Anterior cingulate cortex (tissue), 58 donors: ENCODE results near the gene MAP4K5.

Experiments used
- DNase-seq, 58 donors: peaks; one replicate each; lab custom pipeline; 2025; lab: John Stamatoyannopoulos, UW

Gene MAP4K5

GRCh38 chr14:50377550-50378085 lies 154.8 kb downstream of the MAP4K5 start:
- no peak for DNase-seq

DNA sequence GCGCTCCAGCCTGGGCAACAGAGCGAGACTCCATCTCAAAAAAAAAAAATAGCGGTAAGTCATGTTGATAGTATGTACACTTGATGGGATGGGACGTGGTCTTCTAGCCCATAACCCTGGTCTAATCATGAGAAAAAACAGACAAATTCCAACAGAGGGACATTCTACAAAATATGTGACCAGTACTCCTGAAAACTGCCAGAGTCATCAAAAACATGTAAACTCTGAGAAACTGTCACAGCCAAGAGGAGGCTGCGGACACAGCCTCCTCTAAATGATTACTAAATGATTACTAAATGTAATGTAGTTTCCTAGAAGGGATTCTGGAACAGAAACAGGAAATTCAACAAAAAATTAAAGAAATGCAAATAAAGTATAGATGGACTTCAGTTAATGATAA lies 156.6 kb downstream of the MAP4K5 start:
- DNase-seq: no peak

GRCh38 chr14:50373959-50374358 lies 158.4 kb downstream of the MAP4K5 start:
- DNase-seq: no peak

- no peak for DNase-seq
Measured at GRCh38 chr14:50371546-50371945, 160.8 kb downstream of the MAP4K5 start.
